SKM-1 (cell line): Measurements from ENCODE around the gene MAP4K4.

ENCODE experiments used
- DNase-seq: peaks from one replicate; lab custom pipeline; 2025; ENCODE audit not compliant: unreplicated experiment; lab: John Stamatoyannopoulos, UW

MAP4K4 gene

GRCh38 chr2:101720732-101721131 is 23.2 kb downstream of the MAP4K4 start:
- DNase-seq: no peak

GRCh38 chr2:101722864-101723263 is 25.4 kb downstream of the MAP4K4 start:
- DNase-seq: no peak

DNA sequence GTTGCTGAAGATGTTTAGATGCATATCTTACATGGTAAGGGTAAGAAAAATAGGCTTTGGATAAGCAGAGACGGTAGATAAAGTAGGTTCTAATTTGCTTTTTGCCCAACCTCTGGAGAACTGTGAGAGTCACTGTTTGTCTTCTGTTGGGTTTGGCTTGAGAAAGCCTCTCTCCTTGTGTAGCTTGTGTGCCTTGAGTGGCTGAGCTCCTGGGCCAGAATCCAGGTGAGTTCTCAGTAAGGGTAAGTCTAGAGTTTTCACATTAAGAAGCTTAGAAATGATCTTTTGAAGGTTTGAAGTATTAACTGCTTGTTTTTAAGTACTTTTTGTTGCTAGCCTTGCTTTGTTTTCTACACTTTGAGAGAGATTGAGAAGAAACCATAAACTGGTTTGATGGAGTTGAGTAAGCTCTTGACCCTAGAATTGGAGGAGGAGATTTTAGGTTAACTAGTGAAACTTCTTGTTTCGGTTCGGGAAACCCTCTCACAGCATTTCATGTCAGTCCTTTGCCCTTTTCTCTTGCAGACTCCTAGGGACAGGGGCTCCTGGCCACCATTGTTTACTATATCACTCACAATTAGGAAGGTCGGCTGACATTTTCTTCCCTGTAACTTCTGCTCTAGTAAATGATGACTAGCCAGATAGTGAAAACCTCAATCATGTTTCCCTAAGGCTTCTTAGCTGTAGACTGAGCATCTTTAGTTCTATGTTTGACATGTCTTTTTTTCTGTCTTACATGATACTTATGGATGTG is 26.0 kb downstream of the MAP4K4 start:
- DNase-seq: no peak

DNA sequence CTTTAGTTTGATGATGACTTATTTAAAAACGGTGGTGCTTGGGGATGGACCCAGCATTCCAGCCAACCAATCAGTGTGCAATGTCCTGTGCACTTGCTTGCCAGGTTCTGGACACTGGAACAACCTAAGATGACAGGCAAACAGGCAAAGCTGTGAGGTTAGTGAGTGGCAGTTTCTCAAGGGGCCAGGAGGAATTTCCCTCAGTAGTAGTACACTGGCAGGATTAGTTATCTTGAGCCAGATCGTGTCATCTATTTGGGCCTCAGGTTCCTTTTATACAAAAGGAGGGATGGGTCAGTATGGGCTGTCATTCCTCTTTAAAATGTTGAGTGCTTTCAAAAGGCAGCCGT is 26.6 kb downstream of the MAP4K4 start:
- DNase-seq: no peak

- DNase-seq: no peak
Observed at GRCh38 chr2:101725038-101725437, 27.5 kb downstream of the MAP4K4 start.

DNA sequence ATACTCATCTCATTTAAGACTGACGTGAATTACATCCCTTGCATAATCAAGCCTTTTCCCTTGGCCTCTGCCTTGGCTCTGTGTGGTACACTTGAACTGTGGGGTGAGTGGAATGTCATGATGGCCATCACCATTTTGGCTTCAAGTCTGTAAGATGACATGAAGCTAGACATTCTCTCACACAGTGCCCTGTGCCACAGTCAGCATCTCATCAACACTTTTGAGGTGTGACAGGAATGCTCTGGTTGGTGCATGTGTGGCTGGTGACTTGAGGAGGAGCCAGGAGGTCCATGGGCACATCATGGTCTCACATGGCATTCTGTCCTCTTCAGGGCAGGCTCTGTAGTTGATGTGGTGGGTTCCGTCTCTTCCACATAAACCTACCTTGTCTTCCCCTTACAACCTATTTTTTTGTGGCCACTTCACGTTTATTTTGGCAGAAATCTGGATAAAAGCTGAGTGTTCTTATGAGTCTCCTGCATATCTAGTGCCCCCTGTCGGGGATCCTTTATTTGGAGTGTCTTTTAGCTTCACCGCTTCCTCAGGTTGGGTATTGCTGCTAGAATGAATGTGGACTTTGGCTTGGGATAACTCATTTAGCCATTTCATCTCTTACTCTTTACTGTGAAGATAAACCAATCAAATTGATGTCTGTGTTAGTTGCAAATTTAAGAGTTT is 28.1 kb downstream of the MAP4K4 start:
- no peak for DNase-seq

- no peak for DNase-seq
Observed at GRCh38 chr2:101728865-101729264, 31.4 kb downstream of the MAP4K4 start.

DNA sequence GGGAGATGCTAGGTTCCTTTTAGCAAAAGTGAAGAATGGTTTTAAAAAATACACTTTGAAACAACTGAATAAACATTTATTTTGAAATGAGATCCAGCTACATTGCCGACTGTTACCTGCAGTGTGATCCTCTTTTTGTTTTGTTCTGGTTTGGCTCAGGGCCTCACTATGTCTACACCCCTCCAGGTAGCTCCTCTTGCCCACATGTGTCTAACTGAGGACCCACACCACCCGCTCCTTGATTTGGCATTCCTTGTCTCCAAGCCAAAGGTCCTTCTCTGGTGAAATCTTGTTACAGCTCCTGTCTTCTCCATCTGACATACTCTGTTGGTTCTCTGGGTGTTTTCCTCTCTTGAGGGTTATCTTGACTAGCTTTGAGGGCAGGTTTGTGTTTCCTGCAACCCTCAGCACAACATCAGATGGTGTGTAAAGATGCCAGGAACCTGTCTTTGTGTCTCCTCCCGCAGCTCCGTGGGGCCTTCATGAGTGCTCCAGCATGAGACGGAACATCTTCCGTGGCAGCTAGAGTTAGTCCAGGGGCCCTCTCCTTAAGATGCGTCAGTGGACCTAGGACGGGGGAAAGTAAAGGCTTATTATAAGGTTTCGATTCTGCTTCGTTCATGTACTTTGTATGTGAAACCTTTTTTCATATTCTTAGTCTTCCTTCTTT is 32.1 kb downstream of the MAP4K4 start:
- DNase-seq: no peak

DNA sequence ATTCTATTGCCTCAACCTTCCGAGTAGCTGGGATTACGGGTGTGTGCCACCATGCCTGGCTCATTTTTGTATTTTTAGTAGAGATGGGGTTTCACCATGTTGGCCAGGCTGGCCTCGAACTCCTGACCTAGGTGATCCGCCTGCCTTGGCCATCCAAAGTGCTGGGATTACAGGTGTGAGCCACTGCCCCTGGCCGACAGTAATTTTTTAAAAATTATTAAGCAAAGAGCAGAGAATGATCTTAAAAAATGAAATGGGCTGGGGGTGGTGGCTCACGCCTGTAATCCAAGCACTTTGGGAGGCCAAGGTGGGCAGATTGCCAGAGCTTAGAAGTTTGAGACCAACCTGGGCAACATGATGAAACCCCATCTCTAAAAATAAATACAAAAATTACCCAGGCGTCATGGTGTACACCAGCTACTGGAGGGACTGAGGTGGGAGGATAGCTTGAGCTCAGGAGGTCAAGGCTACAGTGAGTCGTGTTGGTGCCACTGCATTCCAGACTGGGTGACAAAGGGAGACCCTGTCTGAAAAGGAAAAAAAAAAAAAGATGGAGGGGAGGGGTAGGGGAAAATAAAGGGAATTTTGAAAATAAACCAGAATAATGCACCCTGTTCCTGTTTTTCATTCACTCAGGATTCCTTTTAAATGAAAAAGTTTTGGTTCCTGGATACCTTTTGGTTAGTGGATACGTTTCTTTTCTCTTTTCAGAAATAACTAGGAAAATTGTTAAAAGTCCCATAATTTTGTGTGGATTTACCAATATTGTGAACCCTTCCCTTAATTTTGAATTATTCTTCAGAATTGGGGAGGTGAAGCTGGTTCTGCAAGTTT is 33.9 kb downstream of the MAP4K4 start:
- DNase-seq: no peak

- DNase-seq: no peak
Observed at GRCh38 chr2:101732199-101732598, 34.7 kb downstream of the MAP4K4 start.

GRCh38 chr2:101732773-101733256 is 35.3 kb downstream of the MAP4K4 start:
- DNase-seq: no peak

GRCh38 chr2:101733257-101733993 is 35.9 kb downstream of the MAP4K4 start:
- no peak for DNase-seq

- no peak for DNase-seq
Observed at GRCh38 chr2:101734505-101735165, 37.1 kb downstream of the MAP4K4 start.

GRCh38 chr2:101735166-101735533 is 37.6 kb downstream of the MAP4K4 start:
- DNase-seq: no peak

DNA sequence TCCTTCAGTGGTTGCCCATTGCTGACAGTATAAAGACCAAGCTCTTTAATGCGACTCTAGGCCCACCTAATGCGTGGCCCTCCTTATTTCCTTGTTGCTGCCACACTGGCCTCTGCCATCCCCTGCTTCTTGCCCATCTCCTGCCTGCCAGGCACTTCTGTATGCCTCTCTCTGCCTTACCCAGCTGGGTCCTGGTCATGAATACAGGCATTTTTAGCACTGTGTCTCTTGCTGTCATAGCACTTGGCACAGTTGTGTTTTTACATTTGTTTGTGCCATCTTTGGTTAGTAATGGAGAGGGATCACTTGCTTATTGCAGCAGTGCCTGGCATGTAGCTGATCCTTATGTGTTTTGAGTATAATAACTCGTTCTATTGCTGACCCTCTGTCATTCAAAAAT is 38.7 kb downstream of the MAP4K4 start:
- DNase-seq: no peak

DNA sequence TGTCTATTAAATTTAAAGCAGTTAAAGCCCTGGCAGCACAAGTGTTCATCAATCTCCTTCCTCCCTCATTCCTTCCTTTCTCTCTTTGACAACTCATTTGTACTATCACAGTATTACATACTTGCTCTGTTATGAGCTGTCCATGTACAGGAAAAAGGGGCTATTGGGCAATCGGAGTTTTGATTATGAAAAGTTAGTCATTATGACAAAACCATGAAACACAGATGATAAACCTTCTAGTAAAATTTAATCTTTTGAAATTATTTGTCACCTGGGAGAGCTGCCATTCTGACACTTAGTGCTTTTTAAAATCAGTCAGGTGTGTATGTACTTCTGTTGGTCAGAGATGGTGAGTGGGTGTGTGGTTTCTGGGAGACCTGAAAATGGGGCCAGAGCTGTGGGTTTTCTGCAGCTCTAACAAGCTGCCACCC is 39.4 kb downstream of the MAP4K4 start:
- DNase-seq: no peak

GRCh38 chr2:101737478-101738255 is 40.2 kb downstream of the MAP4K4 start:
- no peak for DNase-seq

DNA sequence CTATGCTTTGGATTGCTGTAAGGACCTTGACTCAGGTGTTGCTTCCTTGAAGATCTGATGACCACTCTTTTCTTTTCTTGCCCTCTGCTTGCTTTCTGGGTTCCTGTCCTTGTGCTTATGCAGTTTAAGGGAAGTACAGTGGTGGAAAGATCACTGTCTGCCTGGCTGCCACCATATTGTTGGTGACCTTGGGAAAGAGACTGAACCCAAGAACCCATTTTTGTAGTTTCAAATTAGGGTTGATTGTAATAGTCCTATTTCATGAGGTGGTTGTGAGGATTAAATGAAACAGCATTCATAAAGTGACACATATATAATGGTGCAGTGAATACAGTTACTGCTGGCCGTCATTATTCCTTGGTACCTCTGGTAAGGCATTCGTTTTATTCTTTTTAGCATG is 41.1 kb downstream of the MAP4K4 start:
- no peak for DNase-seq

- peak; percentile 39 for DNase-seq
Observed at GRCh38 chr2:101740555-101740964, 43.1 kb downstream of the MAP4K4 start.
